IPS DF 4.7 (cell line): Measurements from ENCODE around the gene SP8.
"Not testable (repeated sequence)": the region's sequence is repeated elsewhere in the genome, so short reads cannot be mapped to it uniquely, and the experiment has no call there.

Experiments
- DNase-seq: peaks from one replicate; pipeline ENCODE4 v3.0.0-alpha.2; 2013; ENCODE audit warnings: low spot score; ENCODE audit errors: extremely low read depth

SP8 gene

DNA sequence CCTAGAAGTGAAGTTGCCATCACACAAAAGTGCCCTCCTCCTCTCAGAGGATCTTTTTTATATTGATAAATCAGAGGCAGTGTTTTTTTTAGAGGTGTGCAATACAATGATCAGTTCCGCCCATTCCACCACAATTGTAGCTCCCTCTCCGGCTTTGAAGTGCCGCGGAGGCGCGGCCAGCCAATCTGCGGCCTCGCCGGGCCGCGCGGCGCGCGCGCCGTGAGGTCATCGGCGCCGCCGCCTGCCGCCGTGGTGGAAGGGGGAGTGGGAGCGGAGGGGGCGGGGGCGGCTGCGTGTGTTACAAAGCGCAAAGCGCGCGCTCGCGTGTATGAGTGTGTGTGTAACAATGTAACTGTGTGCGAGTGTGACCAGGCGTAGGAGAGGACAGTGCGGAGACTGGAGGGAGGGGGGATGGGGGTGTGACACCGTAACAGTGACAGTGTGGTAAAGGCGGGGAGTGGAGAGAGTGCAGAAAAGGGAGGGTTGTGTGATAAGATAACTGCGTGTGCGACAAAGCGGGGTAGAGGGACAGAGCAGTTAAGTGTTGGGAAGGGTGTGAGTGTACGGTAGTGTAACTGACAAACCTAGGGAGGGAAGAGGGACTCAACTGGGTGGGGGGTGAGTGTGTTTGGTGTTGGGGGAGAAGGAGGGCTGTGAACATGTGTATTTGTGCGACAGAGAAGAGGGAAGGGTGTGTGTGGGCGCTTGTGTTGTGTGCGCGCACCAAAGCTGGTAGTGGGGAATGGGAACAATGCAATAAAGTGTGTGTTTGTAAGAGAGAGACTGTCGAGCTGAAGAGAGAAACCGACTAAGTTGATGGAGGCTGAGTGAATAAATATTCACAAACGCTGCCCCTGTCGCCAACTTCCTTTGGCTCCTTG, at the start of gene SP8:
Gene SP8 (minus strand): TSS at position 108 of the 881 bp plus-strand sequence. CDS start 88 bp downstream, at position 20.
- no peak for DNase-seq

DNA sequence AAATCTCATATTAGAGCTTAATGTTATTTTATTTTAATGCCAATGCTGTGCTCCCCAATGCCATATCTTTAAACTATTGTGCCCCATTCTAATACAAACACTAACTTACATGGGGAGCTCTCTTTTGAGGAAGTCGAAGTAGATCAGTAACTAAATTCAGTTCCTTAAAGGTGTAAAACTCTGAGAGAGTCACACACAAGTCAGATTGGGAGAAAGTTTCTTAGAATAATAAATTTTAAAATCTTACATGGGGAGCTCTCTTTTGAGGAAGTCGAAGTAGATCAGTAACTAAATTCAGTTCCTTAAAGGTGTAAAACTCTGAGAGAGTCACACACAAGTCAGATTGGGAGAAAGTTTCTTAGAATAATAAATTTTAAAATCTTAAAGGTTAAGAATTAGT, 49.7 kb upstream of the SP8 start:
- not testable (repeated sequence) for DNase-seq

DNA sequence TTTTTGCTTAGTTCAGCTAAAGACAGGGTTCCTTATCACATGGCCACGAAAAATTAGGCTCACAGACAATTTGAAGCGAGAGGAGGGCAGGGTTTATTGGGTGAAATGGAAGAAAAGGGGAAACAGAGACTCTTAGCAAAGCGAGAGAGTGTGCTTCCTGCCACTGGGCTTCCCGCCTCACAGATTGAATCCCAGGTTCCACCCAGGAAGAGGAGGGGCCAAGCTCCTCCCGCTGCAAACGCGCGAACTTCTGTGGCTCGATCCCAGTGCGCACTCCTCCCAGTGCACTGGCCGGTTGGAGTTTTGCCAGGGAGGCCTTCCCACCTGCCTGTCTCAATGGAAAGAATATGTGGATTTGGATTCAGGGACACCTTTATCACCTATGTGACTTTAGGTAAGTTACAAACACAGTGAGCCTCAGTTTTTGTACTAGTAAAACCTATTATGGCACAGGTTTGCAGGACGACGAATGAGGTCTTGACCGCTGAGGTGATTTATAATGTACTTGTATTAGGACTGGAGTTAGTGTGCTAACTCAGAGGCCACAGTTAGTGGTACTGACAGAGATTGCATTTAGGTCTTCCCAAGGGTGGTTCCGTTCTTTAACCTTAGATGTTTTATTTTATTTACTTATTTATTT, 48.5 kb upstream of the SP8 start:
- no peak for DNase-seq

DNA sequence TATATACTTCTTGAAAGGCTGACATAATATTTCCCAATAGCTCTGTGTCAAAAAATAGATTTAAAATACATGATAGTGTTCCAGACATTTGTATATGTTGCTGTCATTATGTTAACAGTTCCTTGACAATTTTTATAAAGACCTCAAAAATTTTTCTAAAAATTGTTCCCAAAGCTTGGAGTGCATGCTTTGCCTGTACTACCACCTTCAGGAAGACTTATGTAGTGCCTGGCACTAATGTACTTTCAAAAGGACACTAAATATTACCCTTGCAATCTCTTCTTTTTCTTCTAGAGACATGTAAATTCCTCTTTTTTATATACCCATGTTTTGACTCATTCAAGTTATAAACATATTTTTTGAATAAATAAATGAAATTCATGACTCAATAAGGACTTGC, 48.0 kb upstream of the SP8 start:
- no peak for DNase-seq

GRCh38 chr7:20831956-20832355, 45.3 kb upstream of the SP8 start:
- no peak for DNase-seq

DNA sequence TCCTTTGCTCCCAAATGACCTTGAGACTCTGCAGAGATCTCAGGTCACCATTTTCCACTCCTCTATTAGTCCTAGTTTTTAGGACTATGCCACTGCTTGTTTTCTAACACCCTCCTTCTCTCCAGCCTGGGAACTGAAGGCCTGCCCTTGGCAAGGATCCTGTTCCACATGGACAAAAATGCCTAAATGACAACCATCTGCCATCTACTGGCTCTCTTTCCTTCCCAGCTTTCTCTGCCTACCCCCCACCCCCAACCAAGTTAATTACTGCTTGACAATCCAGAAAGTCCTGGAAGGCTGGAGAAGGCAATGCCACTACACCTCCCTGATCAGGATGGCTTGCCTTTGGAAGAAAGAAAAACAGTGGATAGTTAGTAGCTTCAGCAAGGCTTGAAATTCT, 44.8 kb upstream of the SP8 start:
- no peak for DNase-seq

DNA sequence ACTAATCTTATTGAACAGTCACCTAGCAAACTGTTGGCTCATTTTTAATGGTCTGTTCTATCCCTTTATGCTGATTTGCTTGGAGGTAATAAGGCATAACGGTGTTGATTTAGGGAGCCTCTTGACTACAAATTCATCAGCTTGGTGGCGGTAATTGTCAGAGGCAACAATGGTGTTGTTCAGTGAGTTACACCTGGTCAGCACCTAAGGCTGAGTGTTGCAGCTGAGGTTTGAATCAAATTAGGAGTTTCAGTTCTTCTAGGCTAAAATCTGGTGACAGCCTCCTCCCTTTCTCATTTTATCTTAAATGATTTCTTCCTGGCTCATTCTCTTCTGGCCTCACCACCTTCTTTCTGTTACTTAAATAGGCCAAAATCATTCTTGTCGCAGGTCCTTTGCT, 42.3 kb upstream of the SP8 start:
- no peak for DNase-seq

DNA sequence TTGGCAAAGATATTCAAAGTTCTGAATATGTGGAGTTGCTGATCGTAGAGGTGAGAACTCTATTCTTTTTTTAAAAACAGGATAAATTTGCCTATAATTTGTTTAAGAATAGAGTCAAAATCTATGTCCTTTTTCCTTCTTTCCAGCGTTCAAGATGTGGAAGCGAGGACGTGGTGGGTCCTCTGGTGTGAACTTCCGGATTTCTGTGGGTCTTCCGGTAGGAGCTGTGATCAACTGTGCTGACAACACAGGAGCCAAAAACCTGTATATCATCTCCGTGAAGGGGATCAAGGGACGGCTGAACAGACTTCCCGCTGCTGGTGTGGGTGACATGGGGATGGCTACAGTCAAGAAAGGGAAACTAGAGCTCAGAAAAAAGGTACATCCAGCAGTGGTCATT, 40.5 kb upstream of the SP8 start:
- no peak for DNase-seq

DNA sequence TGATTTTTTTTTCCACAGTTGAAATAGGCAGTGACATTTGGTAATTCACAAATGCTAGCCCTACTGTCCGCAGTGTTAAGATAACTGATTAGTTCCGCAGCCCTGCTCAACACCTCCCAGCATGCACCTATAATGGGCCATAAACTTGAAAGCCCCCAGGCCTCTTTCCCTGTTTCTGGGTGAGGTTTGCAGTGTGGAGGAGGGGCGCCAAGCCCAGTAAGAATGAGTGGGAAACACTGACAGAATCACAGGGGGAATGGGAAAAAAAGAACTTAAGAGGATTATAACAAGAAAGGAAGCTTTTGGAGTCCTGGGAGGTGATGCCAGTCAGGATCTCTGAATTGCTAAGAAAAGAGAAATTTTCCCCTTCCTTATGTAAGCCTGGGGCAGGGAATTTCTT, 39.6 kb upstream of the SP8 start:
- no peak for DNase-seq

- no peak for DNase-seq
Measured at GRCh38 chr7:20825555-20825954, 38.9 kb upstream of the SP8 start.

DNA sequence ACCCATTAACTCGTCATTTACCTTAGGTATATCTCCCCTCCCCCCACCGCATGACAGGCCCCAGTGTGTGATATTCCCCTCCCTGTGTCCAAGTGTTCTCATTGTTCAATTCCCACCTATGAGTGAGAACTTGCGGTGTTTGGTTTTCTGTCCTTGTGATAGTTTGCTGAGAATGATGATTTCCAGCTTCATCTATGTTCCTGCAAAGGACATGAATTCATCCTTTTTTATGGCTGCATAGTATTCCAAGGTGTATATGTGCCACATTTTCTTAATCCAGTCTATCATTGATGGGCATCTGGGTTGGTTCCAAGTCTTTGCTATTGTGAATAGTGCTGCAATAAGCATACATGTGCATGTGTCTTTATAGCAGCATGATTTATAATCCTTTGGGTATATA, 34.7 kb upstream of the SP8 start:
- DNase-seq = not testable (repeated sequence)

GRCh38 chr7:20816372-20816959, 29.8 kb upstream of the SP8 start:
- no peak for DNase-seq

DNA sequence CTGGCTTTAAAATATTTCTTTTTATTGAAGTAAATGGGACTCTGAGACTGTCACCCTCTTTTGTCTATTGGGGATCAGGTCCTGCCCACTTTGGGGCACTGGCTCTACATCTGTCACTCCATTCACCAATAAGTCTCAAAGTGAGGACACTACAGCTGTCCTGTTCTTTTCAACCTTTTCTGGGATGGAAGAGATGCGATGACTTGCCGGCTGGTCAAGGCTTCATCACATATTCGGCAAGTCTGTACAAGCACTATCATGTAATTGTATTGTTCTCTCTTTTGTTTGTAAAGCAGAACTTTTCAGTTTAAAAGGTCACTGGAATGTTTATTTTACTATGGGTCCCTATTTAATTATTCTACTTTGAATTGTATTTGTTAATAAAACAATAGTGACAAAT, 17.7 kb upstream of the SP8 start:
- no peak for DNase-seq

DNA sequence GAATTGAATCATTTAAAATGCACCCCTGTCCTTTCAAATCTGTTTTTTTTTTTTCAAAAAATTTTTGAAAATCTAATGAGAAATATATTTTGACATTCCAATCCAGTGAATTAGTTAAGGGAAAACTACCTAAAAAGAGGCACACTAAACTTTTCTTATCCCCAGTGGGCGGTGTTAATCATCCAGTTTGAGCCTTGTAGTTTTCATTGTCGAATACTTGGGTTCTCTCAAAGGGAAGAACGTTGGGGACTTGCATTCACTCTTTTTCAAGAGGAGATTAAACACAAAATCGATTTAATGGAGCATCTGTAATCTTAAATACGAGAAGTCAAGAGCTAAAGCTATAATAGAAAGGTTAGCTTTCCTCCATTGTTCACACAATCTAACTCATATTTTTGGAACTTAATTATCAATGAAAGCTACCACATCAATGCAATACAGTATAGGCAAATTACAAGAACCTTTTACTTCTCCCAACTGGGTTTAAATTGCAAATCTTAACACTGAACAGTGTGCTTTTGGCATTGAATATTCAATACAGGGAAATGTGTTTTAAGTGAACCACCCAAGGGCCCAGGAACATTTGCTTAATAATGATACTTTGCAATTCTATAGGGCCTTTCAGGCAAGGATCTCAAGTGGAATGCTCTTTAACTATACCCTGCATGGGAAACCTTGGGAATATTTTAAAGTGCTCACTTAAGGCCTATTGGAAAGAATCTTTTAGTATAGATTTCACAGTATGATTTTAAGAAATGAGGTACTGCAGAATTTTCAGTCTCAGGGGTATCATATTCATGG, 13.1 kb upstream of the SP8 start:
- no peak for DNase-seq

DNA sequence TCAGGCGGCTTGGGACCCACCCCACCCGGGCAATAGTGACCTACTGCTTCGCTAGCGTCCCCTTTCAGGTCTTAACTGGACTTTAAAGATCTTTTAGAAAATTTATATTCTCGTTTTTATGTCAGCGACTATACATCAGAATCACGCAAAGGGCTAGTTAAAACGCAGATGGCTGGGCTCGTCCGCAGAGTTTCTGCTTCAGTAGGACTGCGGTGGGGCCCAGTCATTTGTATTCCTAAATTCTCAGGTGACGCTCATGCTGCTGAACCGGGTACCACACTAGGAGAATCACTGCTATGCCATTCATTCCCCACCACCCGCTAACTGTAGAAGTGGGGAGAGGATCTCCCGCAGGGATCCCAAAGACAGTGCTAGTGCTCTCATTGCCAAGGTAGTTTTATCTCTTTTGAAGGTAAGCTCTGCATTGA, 12.0 kb upstream of the SP8 start:
- no peak for DNase-seq

- DNase-seq = no peak
Measured at GRCh38 chr7:20798081-20798693, 11.5 kb upstream of the SP8 start.

DNA sequence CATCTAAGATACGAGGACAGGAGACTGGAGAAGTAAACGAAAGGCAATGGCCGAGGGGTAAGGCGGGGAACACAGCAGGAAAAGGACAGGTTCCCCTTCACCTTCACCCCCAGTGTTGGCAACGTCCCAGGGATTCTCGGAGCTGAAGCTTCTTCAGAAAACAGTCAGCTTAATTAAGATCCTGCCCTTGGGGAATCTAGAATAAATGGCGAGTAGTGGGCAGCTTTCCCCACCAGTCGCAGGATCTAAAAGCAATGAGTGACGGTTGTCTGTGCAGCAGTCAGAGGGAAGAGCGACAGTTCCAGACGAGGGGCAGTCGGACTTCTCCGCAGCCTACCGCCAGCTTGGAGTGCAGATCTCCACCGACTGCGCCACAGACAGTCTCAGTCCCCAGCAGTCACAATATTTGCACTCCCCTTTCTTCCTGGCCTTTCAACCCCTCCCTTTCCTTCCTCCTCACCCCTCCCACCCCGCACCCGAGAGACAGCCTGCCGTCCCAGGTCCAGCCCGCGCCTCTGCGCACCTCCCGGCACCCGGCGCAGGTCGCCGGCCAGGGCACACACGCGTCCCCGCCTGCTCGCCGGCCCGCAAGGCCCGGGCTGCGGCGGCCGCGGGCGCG, 10.9 kb upstream of the SP8 start:
- DNase-seq = no peak

DNA sequence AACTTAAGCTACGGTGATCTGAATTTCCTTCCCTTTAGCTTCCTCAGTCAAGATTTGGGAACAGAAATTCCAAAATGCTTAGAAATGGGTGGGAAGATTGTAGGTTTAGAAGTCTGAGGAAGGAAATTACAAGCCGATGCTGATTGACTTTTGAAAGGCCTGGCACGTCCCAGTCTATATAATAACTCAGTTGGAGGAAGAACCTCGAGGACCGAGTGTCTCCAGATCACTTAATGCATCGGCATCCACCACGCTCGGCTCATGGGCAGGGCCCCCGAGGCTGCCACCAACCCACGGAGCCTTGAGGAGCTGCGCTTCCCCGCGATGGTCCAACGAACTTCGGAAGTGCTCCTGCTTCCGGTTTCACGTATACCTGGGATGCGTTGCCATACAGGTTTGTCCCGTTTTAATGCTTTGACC, 10.4 kb upstream of the SP8 start:
- DNase-seq = no peak

DNA sequence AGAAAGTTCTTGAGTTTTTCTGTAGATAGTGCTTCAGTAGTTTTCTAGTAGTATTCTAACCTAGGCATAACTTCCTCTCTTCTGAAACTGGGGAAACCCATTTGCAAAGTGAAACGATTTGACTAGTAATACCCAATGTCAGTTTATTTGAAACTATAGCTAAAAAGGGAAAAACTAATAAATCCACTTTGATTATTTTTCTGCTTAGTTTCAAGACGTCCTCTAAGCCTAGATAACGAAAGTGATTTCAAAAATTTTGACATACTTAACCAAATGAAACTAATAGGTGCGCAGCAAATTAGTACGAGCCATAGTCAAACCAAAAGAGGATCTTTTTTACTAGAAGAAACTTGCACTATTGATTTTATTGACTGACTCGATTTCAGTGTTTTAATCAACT, 9.8 kb upstream of the SP8 start:
- no peak for DNase-seq

- DNase-seq = no peak
Measured at GRCh38 chr7:20795881-20796280, 9.2 kb upstream of the SP8 start.

- no peak for DNase-seq
Measured at GRCh38 chr7:20795361-20795760, 8.7 kb upstream of the SP8 start.
